Astrocyte (in vitro differentiated cells and primary cell): ENCODE data around the gene STIL.
"Not testable (repeated sequence)": the region's sequence is repeated elsewhere in the genome, so short reads cannot be mapped to it uniquely, and the experiment has no call there.

Source experiments
- EZH2 ChIP-seq: IDR thresholded peaks from 2 replicates; pipeline ENCODE4 v1.6.1; 2012; ENCODE audit warnings: mild to moderate bottlenecking, low read length, inconsistent platforms; ENCODE audit not compliant: insufficient read depth
- TF ChIP-seq, protein P1 (sequence below): IDR thresholded peaks from 2 replicates; pipeline ENCODE4 v1.5.1; 2011; ENCODE audit warnings: low read depth, mild to moderate bottlenecking, inconsistent platforms, low read length, moderate library complexity; ENCODE audit not compliant: insufficient read depth

GRCh38 chr1:47288116-47288515, 25.8 kb downstream of the STIL start:
- TF ChIP-seq, protein P1, sequence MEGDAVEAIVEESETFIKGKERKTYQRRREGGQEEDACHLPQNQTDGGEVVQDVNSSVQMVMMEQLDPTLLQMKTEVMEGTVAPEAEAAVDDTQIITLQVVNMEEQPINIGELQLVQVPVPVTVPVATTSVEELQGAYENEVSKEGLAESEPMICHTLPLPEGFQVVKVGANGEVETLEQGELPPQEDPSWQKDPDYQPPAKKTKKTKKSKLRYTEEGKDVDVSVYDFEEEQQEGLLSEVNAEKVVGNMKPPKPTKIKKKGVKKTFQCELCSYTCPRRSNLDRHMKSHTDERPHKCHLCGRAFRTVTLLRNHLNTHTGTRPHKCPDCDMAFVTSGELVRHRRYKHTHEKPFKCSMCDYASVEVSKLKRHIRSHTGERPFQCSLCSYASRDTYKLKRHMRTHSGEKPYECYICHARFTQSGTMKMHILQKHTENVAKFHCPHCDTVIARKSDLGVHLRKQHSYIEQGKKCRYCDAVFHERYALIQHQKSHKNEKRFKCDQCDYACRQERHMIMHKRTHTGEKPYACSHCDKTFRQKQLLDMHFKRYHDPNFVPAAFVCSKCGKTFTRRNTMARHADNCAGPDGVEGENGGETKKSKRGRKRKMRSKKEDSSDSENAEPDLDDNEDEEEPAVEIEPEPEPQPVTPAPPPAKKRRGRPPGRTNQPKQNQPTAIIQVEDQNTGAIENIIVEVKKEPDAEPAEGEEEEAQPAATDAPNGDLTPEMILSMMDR = not testable (repeated sequence)
- TF ChIP-seq EZH2 = not testable (repeated sequence)
